PC-9 (cell line): ENCODE measurements around the gene MPDU1. TPM values are rescaled to one million over a fixed set of nuclear protein-coding genes. Genes with fewer than 3 reads are reported as not detected.

Source experiments
- BruUV-seq: library from RNA; stranded (reverse); fragments of 400-500 nt; replicated peaks from 2 replicates; lab custom pipeline; 2021; lab: Mats Ljungman, UMichigan
- CTCF ChIA-PET: fragments of 300-600 bp; sonication (Branson Sonifier 250); formaldehyde crosslinking; loops from one replicate; lab custom pipeline; 2022; ENCODE audit warnings: antibody characterized with exemption; lab: Charles Lee
- POLR2A ChIA-PET: fragments of 300-600 bp; sonication (Branson Sonifier 250); formaldehyde crosslinking; loops from one replicate; lab custom pipeline; 2022; ENCODE audit warnings: antibody characterized with exemption; ENCODE audit not compliant: unreplicated experiment; lab: Charles Lee
- DNase-seq, 2 experiments: peaks; one replicate each; pipeline versions ENCODE4 v3.0.0 to v3.0.0-alpha.2; 2015 to 2022; ENCODE audit warnings: mixed read lengths in 1 of 2
- H2AFZ ChIP-seq: fragments of 200-600 bp; sonication (generic); 2 replicates; pipeline ENCODE4 v1.8.1; 2017; ENCODE audit warnings: antibody characterized with exemption
- H3F3A ChIP-seq: fragments of 200-600 bp; sonication (generic); 2 replicates; pipeline ENCODE4 v1.8.1; 2017; ENCODE audit warnings: antibody characterized with exemption, mild to moderate bottlenecking, low read depth; ENCODE audit not compliant: insufficient read depth
- H3K27ac ChIP-seq: fragments of 200-600 bp; sonication (generic); 2 replicates; pipeline ENCODE4 v1.6.1; 2016; ENCODE audit warnings: mixed run types
- H3K27me3 ChIP-seq: fragments of 200-600 bp; sonication (generic); 2 replicates; pipeline ENCODE4 v1.6.1; 2016; ENCODE audit warnings: low read depth, mixed run types; ENCODE audit not compliant: insufficient read depth
- H3K36me3 ChIP-seq: fragments of 200-600 bp; sonication (generic); 2 replicates; pipeline ENCODE4 v1.6.1; 2016; ENCODE audit warnings: low read depth, mixed run types
- H3K4me1 ChIP-seq: fragments of 200-600 bp; sonication (generic); replicated peaks from 2 replicates; pipeline ENCODE4 v1.6.1; 2016; ENCODE audit warnings: mixed run types; ENCODE audit not compliant: insufficient read depth
- H3K4me2 ChIP-seq: fragments of 200-600 bp; sonication (generic); 2 replicates; pipeline ENCODE4 v1.6.1; 2017; ENCODE audit warnings: mixed run types
- H3K4me3 ChIP-seq: fragments of 200-600 bp; sonication (generic); 2 replicates; pipeline ENCODE4 v1.6.1; 2016; ENCODE audit warnings: mixed run types
- H3K79me2 ChIP-seq: fragments of 200-600 bp; sonication (generic); 2 replicates; pipeline ENCODE4 v1.6.1; 2017; ENCODE audit warnings: low read depth, mixed run types
- H3K9me2 ChIP-seq: fragments of 200-600 bp; sonication (generic); 2 replicates; pipeline ENCODE4 v1.8.1; 2017; ENCODE audit warnings: mild to moderate bottlenecking; ENCODE audit not compliant: insufficient read depth
- H3K9me3 ChIP-seq: fragments of 200-600 bp; sonication (generic); 2 replicates; pipeline ENCODE4 v1.8.1; 2016; ENCODE audit warnings: low read depth; ENCODE audit not compliant: insufficient read depth
- H4K20me1 ChIP-seq: fragments of 200-600 bp; sonication (generic); 2 replicates; pipeline ENCODE4 v1.8.1; 2017; ENCODE audit not compliant: insufficient read depth
- CTCF ChIP-seq: fragments of 200-600 bp; sonication (generic); conservative IDR thresholded peaks from 2 replicates; pipeline ENCODE4 v1.6.1; 2017; ENCODE audit warnings: mixed run types, antibody characterized with exemption, mild to moderate bottlenecking, moderate library complexity
- EZH2 ChIP-seq: fragments of 200-600 bp; sonication (generic); IDR thresholded peaks from 2 replicates; pipeline ENCODE4 v1.8.0; 2017; ENCODE audit warnings: antibody characterized with exemption, low read depth
- intact Hi-C: fragments of 100-400 bp; cut with micrococcal nuclease; formaldehyde crosslinking; loops from one replicate; pipeline ENCODE4 v1.10.0; 2022; ENCODE audit not compliant: unreplicated experiment
- total RNA-seq: library from RNA; stranded (reverse); gene quantifications from 2 replicates; pipeline ENCODE4 v1.2.3, GENCODE V29; 2021

The MPDU1 gene
- total RNA-seq, 1 experiment from 2014 or later, result 44.2 TPM

- Histone ChIP-seq H3F3A (peaks cover 73% of the 10 kb centered on the region), H3K27ac (peak overlapping the region; percentile 59), H3K36me3 (peaks cover 35% of the 10 kb centered on the region), H3K9me2 (no peaks in the 10 kb centered on the region), H3K9me3 (no peaks in the 10 kb centered on the region), H2AFZ (no peak overlapping the region), H3K4me1 (peaks cover 55% of the 10 kb centered on the region), H3K4me3 (peak overlapping the region; percentile 91; the same call in 1 of the 2 replicates), H3K27me3 (no peaks in the 10 kb centered on the region), H3K79me2 (peaks cover 59% of the 10 kb centered on the region), H4K20me1 (peaks cover 54% of the 10 kb centered on the region), H3K4me2 (peak overlapping the region; percentile 93; the same call in 1 of the 2 replicates)
- no peak for TF ChIP-seq EZH2
- no peak for TF ChIP-seq CTCF
- no peak for DNase-seq
- ChIA-PET CTCF (no interaction called here), POLR2A (interaction anchor here (0.7 kb wide), 1 partner anchor 100 kb away, joined by 6 read pairs; no protein-coding TSS in a partner anchor)
- intact Hi-C loops, result no loop called here
- BruUV-seq, result no TSS peak
Measured at GRCh38 chr17:7575959-7576358, 7.7 kb upstream of the MPDU1 start.

GRCh38 chr17:7576432-7576937 is 7.2 kb upstream of the MPDU1 start:
- Histone ChIP-seq H3K9me2 (no peaks in the 10 kb centered on the region), H3F3A (peaks cover 73% of the 10 kb centered on the region), H4K20me1 (peaks cover 54% of the 10 kb centered on the region), H2AFZ (no peak overlapping the region), H3K4me1 (peaks cover 55% of the 10 kb centered on the region), H3K79me2 (peaks cover 59% of the 10 kb centered on the region), H3K9me3 (no peaks in the 10 kb centered on the region), H3K27me3 (no peaks in the 10 kb centered on the region), H3K27ac (peak overlapping the region; percentile 59; the same call in 1 of the 2 replicates), H3K4me3 (no peak overlapping the region), H3K4me2 (peak overlapping the region; percentile 93; the same call in 1 of the 2 replicates), H3K36me3 (peaks cover 35% of the 10 kb centered on the region)
- intact Hi-C loops, result no loop called here
- TF ChIP-seq CTCF (no peak), EZH2 (no peak)
- ChIA-PET CTCF (no interaction called here), POLR2A (interaction anchor here (0.5 to 0.7 kb wide), 2 partner anchors 11 to 75 kb away, joined by 3 read pairs; no protein-coding TSS in a partner anchor)
- DNase-seq, result no peak
- BruUV-seq, result no TSS peak

GRCh38 chr17:7577327-7578199 is 6.1 kb upstream of the MPDU1 start:
- H3K9me2 ChIP-seq, result no peaks in the 10 kb centered on the region
- no peak for DNase-seq
- POLR2A ChIA-PET, result interaction anchor here (0.7 kb wide), 1 partner anchor 320 kb away, joined by 7 read pairs; no protein-coding TSS in a partner anchor
- H3K9me3 ChIP-seq, result no peaks in the 10 kb centered on the region
- CTCF ChIA-PET, result interaction anchor here (0.5 kb wide), 1 partner anchor 12 kb away, joined by 3 read pairs; no protein-coding TSS in a partner anchor
- H3F3A ChIP-seq, result peaks cover 69% of the 10 kb centered on the region
- H3K79me2 ChIP-seq, result peaks cover 59% of the 10 kb centered on the region
- TF ChIP-seq EZH2 (no peak), CTCF (no peak)
- H3K27me3 ChIP-seq, result no peaks in the 10 kb centered on the region
- H2AFZ ChIP-seq, result no peak overlapping the region
- peak overlapping the region; percentile 88 for H3K27ac ChIP-seq
- no TSS peak for BruUV-seq
- intact Hi-C loops, result no loop called here
- peaks cover 35% of the 10 kb centered on the region for H3K36me3 ChIP-seq
- no peak overlapping the region for H3K4me3 ChIP-seq
- peak overlapping the region; percentile 93; the same call in 1 of the 2 replicates for H3K4me2 ChIP-seq
- H3K4me1 ChIP-seq, result peaks cover 55% of the 10 kb centered on the region
- peaks cover 54% of the 10 kb centered on the region for H4K20me1 ChIP-seq
